NCI-H2227 treated with DMSO at 0.1 percent for 48 hours (cell line): ENCODE data around the gene SYNPO.

Source experiments
- DNase-seq: peaks from one replicate; lab custom pipeline; 2025; lab: John Stamatoyannopoulos, UW

Gene SYNPO

DNA sequence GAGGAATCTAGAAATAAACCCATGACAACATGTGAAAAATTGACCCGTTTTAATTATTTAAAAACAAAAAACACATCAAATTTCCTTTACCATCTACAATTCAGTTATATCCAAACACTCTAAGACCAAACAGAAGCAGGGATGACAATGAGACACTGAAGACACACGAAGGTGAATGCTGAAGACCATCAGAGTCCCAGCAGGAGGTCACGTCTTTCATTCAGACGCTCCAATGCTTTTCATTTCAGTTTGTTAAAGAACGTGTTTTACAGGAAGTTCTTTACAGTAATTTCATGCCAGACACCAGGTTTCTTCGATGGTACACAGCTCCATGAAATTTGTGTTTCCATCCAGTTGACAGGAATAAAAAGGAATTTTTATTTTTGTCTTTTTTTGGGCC, 50.3 kb downstream of the SYNPO start:
- no peak for DNase-seq

DNA sequence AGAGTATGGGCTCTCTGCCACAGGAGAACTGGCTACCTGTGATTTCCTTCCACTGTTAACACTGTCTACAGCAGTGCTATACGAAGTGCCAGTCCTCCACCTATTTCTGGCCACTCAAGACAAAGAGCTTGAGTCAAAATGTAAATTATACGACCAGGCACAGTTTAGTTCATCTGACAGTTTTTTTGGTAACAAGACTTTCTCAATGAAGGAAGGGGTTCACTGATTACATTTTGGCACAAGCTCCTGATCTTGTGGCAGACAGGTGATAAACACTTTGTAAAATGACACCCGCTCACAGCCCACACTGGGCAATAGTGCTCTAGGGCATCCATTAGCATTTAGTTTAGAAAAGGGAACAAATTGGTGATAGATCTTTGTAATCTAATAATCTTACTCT, 51.8 kb downstream of the SYNPO start:
- DNase-seq, result no peak

DNA sequence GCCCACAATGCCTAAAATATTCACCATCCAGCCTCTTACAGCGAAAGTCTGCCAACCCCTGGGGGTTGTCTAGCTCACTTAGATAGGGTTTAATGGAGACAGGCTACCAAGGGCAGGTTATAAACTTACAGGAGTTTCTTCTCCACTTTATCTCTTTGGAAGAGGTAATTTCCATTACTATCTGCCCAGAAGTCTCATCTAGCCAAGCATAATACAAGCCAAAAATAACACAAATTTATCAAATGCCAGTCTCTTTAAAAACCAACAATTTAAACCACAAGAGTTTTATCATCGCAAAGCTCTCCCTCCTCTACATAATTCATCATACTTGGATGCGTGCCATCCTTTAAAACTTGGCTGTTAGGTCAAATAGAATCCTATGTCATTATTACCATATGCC, 54.2 kb downstream of the SYNPO start:
- no peak for DNase-seq

DNA sequence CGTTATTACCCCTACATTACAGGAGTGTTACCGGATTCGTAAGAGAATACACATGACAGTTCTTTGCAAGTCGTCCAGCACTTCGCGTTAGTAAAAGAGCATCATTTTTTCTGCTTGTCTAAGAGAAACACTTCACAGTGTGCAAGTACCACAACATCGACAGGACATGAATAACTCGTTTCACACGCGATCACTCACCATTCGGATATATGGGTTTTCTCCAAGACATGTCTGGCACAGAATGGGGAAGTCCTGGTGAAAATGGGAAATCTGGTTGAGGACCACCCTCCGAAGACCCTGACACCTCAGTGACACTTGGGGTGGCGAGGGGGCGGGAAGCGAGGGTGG, 59.8 kb downstream of the SYNPO start:
- no peak for DNase-seq

DNA sequence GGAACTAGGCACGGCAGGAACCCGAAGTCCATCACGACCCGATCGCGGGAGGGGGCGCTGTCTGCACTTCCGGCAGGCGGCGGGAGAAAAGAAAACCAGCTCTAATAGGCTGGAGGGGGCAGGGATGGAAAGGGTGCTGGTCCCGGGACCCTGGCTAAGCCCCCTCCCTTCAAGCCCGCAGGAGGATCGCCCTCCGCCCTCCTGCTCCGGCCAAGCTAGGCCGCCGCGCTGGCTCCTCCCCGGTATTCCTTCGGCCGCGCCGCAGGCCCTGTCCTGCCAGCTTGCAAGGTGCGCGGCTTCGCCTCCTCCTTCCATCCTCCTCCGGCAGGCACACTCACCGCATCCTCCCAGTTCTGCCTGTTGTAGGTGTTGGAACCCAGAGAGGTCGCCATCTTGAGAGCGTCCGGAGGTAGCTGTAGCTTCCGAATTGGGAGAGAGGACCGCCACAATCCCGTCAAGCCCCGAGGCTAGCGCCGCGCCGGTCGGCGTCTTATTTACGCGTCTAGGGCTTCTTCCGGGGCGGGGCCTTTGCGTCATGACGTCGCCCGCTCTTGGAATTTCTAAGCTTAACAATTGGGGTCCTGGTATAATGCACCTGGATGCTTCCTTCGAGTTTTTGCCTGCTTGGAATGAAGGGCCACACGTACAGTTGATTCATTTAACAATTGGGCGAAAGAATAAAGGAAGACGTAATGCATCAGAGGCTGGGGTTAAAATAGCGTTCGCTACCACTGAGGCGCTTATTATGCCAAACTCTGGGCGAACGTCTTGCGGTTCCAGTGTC, 60.3 kb downstream of the SYNPO start, which contains the start of gene RBM22:
RBM22 (minus strand) TSS at position 469 of the 784 bp plus-strand sequence; CDS start at position 392, 77 bp downstream.
- peak; percentile 83 for DNase-seq

DNA sequence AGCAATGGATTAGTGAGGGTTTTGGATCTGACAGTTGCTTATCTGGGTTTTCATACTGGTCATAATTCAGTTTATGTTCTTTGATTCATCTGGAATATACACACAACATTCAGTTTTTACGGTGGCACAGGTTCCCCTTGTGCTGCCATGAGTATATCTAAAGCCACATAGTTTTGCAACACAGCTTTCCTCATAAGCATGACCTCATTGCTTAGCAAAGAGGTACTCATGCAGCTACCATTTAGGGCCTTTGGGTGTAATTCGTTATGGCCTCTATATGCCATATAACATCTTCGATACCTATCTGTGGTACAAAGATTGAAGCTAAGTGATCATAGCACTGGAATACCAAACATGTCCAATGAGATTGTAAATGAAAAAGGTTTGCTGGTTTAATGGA, 63.3 kb downstream of the SYNPO start:
- no peak for DNase-seq

DNA sequence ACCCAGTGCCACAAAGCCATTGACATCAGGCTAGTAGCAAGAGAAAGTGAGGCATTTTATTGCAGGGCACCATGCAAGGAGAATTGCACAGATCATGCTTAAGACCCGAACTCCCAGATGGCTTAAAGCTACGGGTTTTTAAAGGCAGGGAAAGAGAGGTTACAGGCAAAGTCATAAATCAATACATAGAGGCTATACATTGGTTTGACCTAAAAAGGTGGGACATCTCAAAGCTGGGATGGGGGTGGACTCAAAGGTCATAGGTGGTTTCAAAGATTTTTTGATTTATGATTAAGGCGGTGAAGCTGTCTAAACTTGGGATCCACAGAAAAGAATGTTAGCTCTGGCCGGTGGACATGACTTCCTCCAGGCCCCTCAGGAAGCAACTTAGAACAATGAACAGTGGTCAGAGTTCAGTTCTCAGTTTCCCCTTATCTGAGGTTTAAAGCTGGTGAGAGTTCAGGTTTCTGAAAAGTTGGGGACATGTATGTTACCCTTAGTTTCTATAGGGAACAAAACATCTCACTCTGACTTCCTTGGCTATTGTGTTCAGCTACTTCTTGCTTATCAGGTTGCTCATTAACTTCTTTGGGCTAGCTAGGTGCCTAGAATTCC, 66.4 kb downstream of the SYNPO start:
- DNase-seq, result no peak
